ENCODE results near the gene TCAF2.
"Not testable (repeated sequence)": the region's sequence is repeated elsewhere in the genome, so short reads cannot be mapped to it uniquely, and the experiment has no call there.

- not testable (repeated sequence) for TF ChIP-seq POLR2A, POLR2AphosphoS5 (IDR thresholded peaks at IDR 0.05)
- peak in 1 of 4 experiments; percentile 22 for TF ChIP-seq CTCF (IDR thresholded peaks at IDR 0.05)
Observed at GRCh38 chr7:143620058-143620457, 716 bp upstream of the TCAF2 start.

All from sigmoid colon (tissue), 4 donors.